ENCODE data around the gene AEBP2. TPM values are rescaled to one million over a fixed set of nuclear protein-coding genes. Genes with fewer than 3 reads are reported as not detected.
A peak's percentile ranks its signal among the peaks of the same experiment; 100 is the strongest.

AEBP2 gene
- total and polyA plus RNA-seq, 12 donors, result 5.7 to 31.6 (median 28.2) TPM

DNA sequence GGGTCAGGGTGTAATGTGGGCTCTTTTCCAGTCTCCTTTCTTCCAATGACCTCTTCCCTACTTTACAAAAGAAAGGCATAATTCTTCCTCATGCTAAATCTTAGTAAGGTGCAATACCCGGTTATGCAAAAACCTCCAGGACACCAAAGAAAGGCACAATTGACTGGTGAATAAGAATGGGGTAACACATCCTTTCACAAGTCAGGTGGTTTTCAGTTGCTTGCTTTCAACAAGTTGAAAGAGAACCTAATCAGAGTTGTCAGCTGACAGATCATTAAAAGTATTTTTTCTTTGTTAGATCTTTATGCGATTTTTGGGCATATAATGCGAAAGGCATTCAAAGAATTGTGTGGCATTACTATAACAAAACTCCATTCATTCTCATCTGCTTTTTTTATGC is 1.3 kb upstream of the AEBP2 start:
- H3K27ac ChIP-seq, result no peak overlapping the region
- H3K4me1 ChIP-seq, result peaks cover 0 to 27% (median 19%) of the 10 kb centered on the region in 9 donors
- WGBS, 2 donors, result 83 to 85% methylated on average over 3 of the region's 3 CpGs
- TF ChIP-seq, protein P1, sequence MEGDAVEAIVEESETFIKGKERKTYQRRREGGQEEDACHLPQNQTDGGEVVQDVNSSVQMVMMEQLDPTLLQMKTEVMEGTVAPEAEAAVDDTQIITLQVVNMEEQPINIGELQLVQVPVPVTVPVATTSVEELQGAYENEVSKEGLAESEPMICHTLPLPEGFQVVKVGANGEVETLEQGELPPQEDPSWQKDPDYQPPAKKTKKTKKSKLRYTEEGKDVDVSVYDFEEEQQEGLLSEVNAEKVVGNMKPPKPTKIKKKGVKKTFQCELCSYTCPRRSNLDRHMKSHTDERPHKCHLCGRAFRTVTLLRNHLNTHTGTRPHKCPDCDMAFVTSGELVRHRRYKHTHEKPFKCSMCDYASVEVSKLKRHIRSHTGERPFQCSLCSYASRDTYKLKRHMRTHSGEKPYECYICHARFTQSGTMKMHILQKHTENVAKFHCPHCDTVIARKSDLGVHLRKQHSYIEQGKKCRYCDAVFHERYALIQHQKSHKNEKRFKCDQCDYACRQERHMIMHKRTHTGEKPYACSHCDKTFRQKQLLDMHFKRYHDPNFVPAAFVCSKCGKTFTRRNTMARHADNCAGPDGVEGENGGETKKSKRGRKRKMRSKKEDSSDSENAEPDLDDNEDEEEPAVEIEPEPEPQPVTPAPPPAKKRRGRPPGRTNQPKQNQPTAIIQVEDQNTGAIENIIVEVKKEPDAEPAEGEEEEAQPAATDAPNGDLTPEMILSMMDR (IDR thresholded peaks at IDR 0.05), result no peak
- H3K27me3 ChIP-seq, result no peaks in the 10 kb centered on the region
- no peak for ATAC-seq
- intact Hi-C loops (cut with DNase I), result no loop called here
- no peak overlapping the region for H3K4me3 ChIP-seq
- H3K9me3 ChIP-seq, result peaks cover 0 to 5% (median 0%) of the 10 kb centered on the region in 11 donors
- DNase-seq, result no peak
- H3K36me3 ChIP-seq, result peaks cover 0 to 3% (median 0%) of the 10 kb centered on the region in 9 donors

- peak overlapping the region; percentile 67 to 96 (median 92) for H3K27ac ChIP-seq
- 0% methylated on average over 68 to 71 of the region's 71 CpGs for WGBS, 2 donors
- ATAC-seq (peak; percentile 20 to 70 (median 52)), DNase-seq (peak; percentile 49 to 55)
- intact Hi-C loops (cut with DNase I), result no loop called here
- TF ChIP-seq, protein P1 (IDR thresholded peaks at IDR 0.05), result no peak
- H3K4me3 ChIP-seq, result peak overlapping the region; percentile 79 to 100 (median 97)
- H3K27me3 ChIP-seq, result no peaks in the 10 kb centered on the region
- H3K9me3 ChIP-seq, result peaks cover 0 to 5% (median 0%) of the 10 kb centered on the region in 11 donors
- peaks cover 0 to 11% (median 0%) of the 10 kb centered on the region in 9 donors for H3K36me3 ChIP-seq
- H3K4me1 ChIP-seq, result peaks cover 3 to 46% (median 37%) of the 10 kb centered on the region in 9 donors
Observed at GRCh38 chr12:19440019-19440858, 947 bp downstream of the AEBP2 start.

GRCh38 chr12:19440916-19441315 is 1.6 kb downstream of the AEBP2 start:
- TF ChIP-seq, protein P1 (IDR thresholded peaks at IDR 0.05), result no peak
- peaks cover 0 to 5% (median 0%) of the 10 kb centered on the region in 11 donors for H3K9me3 ChIP-seq
- 5 to 9% methylated on average over 8 of the region's 8 CpGs for WGBS, 2 donors
- ATAC-seq (no peak), DNase-seq (no peak)
- peaks cover 0 to 11% (median 0%) of the 10 kb centered on the region in 9 donors for H3K36me3 ChIP-seq
- H3K4me3 ChIP-seq, result peak overlapping the region; percentile 79 to 100 (median 97)
- H3K27me3 ChIP-seq, result no peaks in the 10 kb centered on the region
- peaks cover 3 to 47% (median 40%) of the 10 kb centered on the region in 9 donors for H3K4me1 ChIP-seq
- peak overlapping the region in 8 of 10 donors; percentile 88 to 96 (median 93) for H3K27ac ChIP-seq
- intact Hi-C loops (cut with DNase I), result no loop called here

DNA sequence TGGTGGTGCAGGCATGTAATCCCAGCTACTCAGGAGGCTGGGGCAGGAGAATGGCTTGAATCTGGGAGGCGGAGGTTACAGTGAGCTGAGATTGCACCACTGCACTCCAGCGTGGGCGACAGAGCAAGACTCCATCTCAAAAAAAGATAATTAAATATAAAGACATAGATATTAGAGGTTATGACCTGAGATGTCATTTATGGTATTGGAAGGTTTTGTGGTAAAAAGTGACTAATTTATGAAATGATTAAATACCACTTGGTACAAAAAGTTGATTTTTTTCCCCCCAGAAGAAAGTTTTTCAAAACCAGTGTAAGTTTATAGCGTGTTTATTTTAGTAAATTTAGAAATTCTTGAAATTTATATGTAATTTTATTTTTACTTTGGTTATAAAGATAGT is 4.3 kb downstream of the AEBP2 start:
- Histone ChIP-seq H3K27me3 (no peaks in the 10 kb centered on the region), H3K9me3 (peaks cover 0 to 5% (median 0%) of the 10 kb centered on the region in 11 donors), H3K36me3 (peaks cover 0 to 11% (median 0%) of the 10 kb centered on the region in 9 donors), H3K4me3 (no peak overlapping the region), H3K27ac (no peak overlapping the region), H3K4me1 (peaks cover 3 to 55% (median 40%) of the 10 kb centered on the region in 9 donors)
- TF ChIP-seq, protein P1 (IDR thresholded peaks at IDR 0.05), result no peak
- 95% methylated on average over 4 of the region's 4 CpGs for WGBS, 2 donors
- ATAC-seq (no peak), DNase-seq (no peak)
- intact Hi-C loops (cut with DNase I), result no loop called here

Measured in heart right ventricle (tissue), 16 donors.